Right ventricle myocardium inferior (tissue), 1 donor: ENCODE data around the gene SDHD. TPM values are rescaled to one million over a fixed set of nuclear protein-coding genes. Genes with fewer than 3 reads are reported as not detected.

ENCODE experiments used
- ATAC-seq: fragments of 200-7000 bp; cut with Tn5 transposase; one replicate; pipeline ENCODE4 v1.9.1; 2020; ENCODE audit warnings: mild to moderate bottlenecking, moderate library complexity
- DNase-seq: peaks from one replicate; pipeline ENCODE4 v3.0.0; 2021; ENCODE audit errors: missing footprints
- intact Hi-C: fragments of 100-400 bp; cut with DNase I; formaldehyde crosslinking; loops from one replicate; pipeline ENCODE4 v1.11.0; 2022
- total RNA-seq: library from RNA; stranded (reverse); fragmentation: NEBNext Ultra II Directional; extraction: Animal tissue kit (Norgen Biotek cat#: 25700); gene quantifications from one replicate; pipeline ENCODE4 v1.2.1, GENCODE V29; 2021
- donor health status: DM: no; HTN: yes; CAD: no; lungs with severe emphysema.

The SDHD gene
- total RNA-seq, 1 donor from 2014 or later: 281 TPM

GRCh38 chr11:112096194-112096593, 9.5 kb downstream of the SDHD start:
- DNase-seq: no peak
- no peak for ATAC-seq
- intact Hi-C loops: no loop called here

GRCh38 chr11:112097734-112098528, 11.3 kb downstream of the SDHD start:
- DNase-seq (no peak), ATAC-seq (no peak)
- intact Hi-C loops: no loop called here

GRCh38 chr11:112100462-112100861, 13.8 kb downstream of the SDHD start:
- intact Hi-C loops: no loop called here
- no peak for ATAC-seq
- no peak for DNase-seq

GRCh38 chr11:112103446-112103845, 16.8 kb downstream of the SDHD start:
- intact Hi-C loops: no loop called here
- no peak for DNase-seq
- ATAC-seq: no peak

- DNase-seq (no peak), ATAC-seq (no peak)
- intact Hi-C loops: no loop called here
Observed at GRCh38 chr11:112106070-112106469, 19.4 kb downstream of the SDHD start.

- ATAC-seq (no peak), DNase-seq (no peak)
- intact Hi-C loops: loop anchor here (2.0 to 5.0 kb wide), 2 partner anchors 61 to 169 kb away; partner anchors contain the start of gene BCO2
Observed at GRCh38 chr11:112113539-112114457, 27.1 kb downstream of the SDHD start.

- ATAC-seq: no peak
- intact Hi-C loops: loop anchor here (2.0 to 5.0 kb wide), 2 partner anchors 60 to 168 kb away; partner anchors contain the start of gene BCO2
- DNase-seq: no peak
Observed at GRCh38 chr11:112114460-112114859, 27.8 kb downstream of the SDHD start.

- intact Hi-C loops: loop anchor here (2.0 kb wide), 1 partner anchor 59 kb away; the partner anchor contains the start of gene BCO2
- DNase-seq: no peak
- ATAC-seq: no peak
Observed at GRCh38 chr11:112115386-112115785, 28.7 kb downstream of the SDHD start.

- no peak for DNase-seq
- intact Hi-C loops: no loop called here
- no peak for ATAC-seq
Observed at GRCh38 chr11:112118176-112118575, 31.5 kb downstream of the SDHD start.

GRCh38 chr11:112121981-112122615, 35.4 kb downstream of the SDHD start:
- no peak for DNase-seq
- ATAC-seq: no peak
- intact Hi-C loops: no loop called here

GRCh38 chr11:112123129-112123528, 36.5 kb downstream of the SDHD start:
- DNase-seq (no peak), ATAC-seq (no peak)
- intact Hi-C loops: no loop called here

GRCh38 chr11:112127056-112127455, 40.4 kb downstream of the SDHD start:
- intact Hi-C loops: no loop called here
- DNase-seq (no peak), ATAC-seq (no peak)

GRCh38 chr11:112128483-112129121, 41.9 kb downstream of the SDHD start:
- ATAC-seq: no peak
- no peak for DNase-seq
- intact Hi-C loops: no loop called here

GRCh38 chr11:112129656-112130055, 43.0 kb downstream of the SDHD start:
- intact Hi-C loops: no loop called here
- peak; percentile 57 for ATAC-seq
- no peak for DNase-seq

- DNase-seq (no peak), ATAC-seq (no peak)
- intact Hi-C loops: no loop called here
Observed at GRCh38 chr11:112132737-112133136, 46.1 kb downstream of the SDHD start.

GRCh38 chr11:112134473-112134872, 47.8 kb downstream of the SDHD start:
- no peak for DNase-seq
- intact Hi-C loops: no loop called here
- ATAC-seq: no peak

GRCh38 chr11:112143597-112143996, 56.9 kb downstream of the SDHD start:
- intact Hi-C loops: no loop called here
- ATAC-seq: no peak
- no peak for DNase-seq
